AG20443 (cell line): Measurements from ENCODE around the gene APBA2.

Source experiments
- DNase-seq: peaks from one replicate; pipeline ENCODE4 v3.0.0; 2012; ENCODE audit warnings: low spot score, mixed read lengths

The APBA2 gene

DNA sequence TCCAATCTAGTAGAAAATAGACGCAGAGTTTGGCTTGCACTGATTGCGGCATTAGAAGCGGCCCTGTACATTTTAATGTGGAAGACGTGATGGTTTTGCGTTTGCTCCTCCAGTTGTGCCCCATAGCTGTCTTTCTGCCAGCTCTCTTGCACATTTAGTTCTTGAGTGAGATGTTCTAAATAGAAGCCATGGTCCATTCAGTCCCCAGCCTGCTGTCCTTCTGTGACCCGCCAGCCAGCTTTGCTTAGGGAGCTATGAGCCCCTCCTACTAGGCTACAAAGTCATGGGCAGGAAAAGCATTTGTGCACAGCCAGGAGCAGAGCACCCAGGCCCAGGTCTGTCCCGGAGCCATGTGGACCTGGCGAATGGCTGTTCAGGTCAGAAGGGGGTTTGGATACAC, 50.3 kb downstream of the APBA2 start:
- DNase-seq, result no peak

DNA sequence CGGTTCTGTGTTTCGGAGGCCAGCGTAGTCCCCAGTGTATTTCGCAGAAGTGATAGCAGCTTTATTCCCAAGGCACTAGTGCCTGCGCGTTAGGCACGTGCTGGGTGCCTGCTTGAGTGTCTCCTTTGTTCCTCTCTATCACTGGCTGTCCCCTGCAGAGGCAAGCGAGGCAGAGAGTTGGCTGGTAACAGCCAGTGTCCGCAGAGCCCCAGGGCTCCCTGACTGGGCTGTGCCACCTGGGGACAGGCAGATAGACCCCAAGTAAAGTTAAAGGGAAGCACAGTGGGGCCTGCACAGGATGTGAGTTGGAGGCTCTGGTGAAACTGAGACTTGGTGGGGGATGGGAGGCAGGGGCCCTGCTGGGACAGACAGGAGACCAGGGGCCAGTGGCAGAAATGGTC, 50.7 kb downstream of the APBA2 start:
- no peak for DNase-seq

DNA sequence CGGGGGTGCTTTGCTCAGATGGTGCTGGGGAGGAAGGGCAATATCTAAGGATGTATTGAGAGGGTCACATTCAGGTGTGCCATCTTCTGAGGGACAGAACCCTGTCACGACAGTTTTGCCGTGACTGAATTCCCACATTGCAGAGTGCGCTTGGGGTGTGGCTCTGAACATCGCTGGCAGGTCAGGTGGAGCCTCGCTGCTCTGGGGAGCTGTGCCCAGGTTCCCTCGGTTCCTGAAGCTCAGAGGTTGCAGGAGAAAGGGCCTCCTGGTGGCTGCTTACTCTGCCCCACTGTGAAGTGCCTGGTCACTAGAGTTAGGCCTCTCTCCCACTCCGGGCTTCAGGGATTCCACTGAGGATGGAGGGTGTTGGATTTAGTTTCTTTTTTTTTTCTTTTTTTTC, 51.5 kb downstream of the APBA2 start:
- DNase-seq, result no peak

DNA sequence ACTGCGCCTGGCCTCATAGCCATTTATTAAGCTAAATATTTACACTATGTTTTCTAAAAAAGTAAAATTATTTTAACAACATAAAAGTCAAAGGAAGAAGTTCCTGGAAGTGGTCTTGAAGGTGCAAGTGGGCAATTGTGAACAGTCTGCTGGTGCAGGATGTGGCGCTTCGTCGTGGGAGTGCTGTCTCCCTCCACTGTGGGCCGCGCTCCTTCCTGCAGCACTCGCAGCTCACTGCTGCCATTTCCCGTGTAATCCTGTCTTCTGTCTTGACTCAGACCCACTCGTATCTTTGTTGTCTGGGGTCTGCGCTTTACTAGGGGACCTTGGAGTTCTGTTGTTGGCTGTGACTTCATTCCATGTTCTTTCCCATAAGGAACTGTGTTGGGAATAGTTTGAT, 56.3 kb downstream of the APBA2 start:
- no peak for DNase-seq

DNA sequence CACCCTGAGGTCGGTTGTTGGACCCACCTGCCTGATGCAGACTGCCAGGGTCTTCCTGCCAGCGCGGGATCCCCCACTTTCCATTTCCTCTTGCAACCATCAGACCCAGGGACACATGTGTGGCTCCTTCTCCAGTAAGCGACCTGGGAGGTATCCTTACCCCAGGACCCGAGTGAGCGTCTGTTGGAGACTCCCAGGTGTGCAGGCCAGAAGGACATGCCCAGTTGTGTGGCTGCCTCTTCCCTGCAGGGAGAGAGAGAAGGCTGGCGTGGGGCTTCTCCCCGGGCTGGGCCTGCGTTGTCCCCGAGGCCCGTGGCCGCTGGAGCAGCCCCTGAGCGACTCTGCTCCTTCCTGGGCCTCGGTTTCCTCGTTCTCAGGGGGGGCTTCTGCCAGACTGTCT, 56.8 kb downstream of the APBA2 start:
- no peak for DNase-seq

DNA sequence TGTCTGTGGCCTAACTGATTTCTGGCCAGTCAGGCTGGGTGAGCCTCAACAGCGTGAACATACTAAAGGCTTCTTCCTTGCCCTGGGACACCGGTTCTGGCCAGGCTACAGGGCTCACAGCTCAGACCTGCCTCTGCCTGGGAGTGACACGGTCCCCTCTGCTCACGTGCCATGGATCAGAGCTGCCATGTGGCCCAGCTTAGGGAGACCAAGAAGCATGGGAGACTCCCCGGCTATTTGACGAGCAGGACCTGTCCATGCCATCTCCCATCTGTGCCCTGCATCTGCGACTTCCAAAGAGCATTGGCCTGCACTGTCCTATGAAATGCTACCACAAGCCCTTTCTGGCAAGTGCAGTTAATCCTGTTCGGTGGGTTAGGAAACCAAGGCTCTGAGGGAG, 57.4 kb downstream of the APBA2 start:
- DNase-seq, result no peak

DNA sequence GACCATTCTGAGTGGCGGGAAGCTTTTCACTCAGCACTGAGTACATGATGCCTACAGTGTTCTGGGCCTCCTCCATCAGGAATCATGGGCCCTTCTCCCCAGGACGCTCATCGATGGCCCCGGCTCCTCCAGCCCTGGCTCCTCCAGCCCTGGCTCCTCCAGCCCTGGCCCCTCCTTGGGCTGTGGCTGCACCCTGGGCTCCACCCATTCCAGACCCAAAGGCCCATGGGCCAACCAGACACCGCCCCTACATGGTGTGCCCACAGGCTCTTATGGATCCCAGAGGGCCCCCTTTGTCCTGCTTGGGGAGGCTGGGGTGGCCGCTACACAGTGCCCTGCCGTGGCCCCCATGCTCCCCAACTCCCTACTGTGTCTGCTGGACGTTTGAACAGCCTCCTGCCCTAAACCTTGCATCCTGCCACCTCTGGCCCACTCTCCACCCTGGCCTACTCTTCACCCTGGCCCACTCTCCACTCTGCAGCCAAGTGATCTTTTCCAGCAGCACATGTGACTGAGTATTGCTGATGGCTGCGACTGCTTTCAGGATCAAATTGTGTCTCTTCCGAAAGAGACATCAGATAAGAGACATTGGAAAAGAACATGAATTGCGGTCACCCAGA, 57.9 kb downstream of the APBA2 start:
- no peak for DNase-seq

DNA sequence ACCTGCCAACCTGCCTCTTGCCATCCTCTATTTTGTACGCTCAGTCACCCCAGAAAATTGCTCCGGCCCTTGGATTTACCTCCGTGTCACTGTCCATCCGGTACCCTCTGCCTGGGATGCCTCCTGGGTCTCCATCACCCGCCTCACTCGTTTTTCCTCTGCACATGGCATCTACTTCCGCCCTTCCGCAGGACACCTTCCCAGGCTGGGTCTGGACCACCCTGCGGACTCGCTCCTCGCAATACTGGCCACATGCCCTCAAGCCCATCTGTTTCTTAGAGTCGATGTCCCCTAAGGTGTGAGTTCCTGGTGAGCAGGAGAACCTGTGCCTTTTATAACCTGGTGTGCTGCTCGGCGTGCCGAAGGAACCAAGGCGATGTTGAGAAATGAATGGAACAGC, 58.5 kb downstream of the APBA2 start:
- no peak for DNase-seq

DNA sequence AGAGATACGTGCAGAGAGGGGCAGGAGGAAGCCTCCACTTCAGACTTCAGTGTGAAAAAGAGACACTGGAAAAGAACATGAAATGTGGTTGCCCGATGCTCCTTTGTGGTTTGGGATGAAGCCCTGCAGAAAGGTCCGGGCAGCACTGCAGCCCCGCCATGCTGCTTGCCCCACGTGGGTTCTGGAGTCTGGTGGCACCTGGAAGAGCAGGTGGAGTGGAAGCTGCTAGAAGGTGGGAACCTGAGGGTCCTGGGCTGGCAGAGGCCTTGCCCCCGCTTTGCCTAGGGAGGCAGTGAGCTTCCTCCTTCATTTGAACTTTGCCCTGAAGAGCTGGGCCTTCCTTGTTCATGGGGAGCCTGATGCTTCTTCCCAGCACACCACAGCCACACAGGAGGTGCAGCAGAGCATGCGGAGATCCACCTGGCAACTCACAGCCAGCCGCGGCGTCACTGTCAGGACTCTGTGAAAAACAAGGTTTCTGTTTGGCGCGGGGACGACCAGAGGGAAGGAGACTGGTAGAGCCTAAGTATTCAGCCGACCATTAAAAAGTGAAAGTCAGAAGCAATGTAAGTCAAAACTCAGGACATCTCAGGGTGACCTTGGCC, 59.0 kb downstream of the APBA2 start:
- no peak for DNase-seq

DNA sequence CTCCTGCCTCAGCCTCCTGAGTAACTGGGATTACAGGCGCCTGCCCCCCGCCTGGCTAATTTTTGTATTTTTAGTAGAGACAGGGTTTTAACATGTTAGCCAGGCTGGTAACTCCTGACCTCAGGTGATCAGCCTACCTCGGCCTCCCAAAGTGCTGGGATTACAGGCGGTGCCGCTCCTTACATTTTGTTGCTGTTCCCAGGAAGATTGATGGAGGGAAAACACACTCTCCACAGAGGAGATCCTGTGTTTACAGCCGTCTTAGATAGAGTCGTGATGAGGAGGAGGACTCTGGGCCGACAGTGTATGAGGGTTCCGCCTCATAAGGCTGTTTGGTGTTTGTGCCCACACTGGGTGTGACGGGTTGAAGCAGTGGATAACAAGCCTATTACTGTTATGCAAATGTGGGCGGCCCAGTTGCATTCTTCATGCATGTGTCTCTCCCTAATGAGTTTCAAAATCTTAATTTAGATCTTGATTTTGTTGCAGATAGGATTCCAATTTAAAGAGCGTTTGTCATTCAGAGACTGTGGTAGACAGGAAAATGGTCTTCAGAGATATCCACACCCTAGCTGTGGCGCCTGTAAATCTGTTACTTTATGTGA, 60.0 kb downstream of the APBA2 start:
- no peak for DNase-seq

DNA sequence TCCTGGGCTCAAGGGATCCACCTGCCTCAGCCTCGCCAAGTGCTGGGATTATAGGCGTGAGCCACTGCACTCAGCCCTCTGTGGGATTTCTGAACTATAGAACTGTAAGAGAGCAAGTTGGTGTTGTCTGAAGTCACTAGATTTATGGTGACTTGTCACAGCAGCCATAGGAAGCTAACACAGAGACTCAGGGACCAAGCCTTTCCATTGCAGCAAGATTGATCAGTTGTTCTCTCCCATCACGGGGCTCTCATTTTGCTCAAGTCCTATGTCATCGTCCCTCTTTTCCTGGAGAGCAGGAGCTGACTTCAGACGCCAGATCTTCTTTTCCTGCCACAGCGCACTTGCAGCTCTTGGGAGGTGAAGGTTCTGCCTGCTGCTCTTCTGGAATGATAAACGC, 61.0 kb downstream of the APBA2 start:
- DNase-seq, result no peak

DNA sequence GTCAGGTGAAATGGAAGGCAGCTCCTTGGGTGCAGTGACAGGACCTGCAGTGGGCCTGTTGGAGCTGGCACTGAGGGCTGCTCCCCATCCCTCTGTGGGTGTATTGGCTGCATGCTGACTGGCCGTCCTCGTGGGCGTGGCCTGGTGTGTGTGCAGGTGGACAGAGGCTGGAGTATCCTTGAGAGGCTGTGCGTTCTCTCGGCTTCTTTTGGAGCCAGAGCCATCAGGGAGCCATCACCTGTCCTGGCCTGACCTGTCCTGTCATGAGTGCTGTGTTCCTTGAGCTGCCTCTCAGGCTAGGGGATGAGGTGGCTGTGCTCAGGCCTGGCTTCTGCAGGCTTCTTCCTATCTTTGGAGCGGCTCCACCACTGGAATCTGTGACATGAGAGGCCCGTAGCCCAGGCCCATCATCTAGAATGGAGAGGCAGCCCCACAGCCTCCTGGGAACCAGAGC, 61.5 kb downstream of the APBA2 start:
- no peak for DNase-seq

DNA sequence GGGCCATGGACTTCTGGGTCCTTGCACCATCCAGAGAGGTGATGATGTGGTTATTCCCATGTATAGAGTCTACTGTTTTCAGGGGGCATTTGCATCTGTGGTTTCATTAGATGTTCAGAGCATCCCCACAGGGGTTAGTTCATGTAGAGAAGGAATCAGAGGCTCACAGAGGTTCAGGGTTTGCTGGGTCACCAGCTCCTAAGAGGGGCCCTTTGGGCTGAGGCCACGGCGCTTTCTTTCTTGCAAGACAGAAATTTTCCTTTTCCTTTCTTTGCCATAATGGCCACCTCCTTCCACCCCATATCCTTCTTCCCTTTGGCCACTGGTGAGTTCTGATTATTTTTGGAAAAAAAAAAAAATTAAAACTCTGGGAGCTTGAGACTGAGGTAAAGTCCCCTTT, 62.3 kb downstream of the APBA2 start:
- DNase-seq, result no peak

DNA sequence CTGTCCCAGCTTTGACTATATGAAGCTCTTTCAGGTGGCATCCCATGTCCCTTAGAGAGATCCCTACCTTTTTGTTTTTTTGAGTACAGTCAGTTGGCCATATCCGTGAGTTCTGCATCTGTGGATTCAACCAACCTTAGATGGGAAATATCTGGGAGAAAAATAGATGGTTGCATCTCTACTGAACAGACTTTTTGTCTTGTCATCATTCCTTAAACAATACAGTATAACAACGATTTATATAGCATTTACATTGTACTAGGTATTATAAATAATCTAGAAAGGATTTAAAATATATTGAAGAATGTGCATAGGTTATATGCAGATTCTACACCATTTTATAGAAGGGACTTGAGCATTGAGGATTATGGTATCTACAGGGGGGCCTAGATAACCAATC, 65.1 kb downstream of the APBA2 start:
- DNase-seq, result no peak

DNA sequence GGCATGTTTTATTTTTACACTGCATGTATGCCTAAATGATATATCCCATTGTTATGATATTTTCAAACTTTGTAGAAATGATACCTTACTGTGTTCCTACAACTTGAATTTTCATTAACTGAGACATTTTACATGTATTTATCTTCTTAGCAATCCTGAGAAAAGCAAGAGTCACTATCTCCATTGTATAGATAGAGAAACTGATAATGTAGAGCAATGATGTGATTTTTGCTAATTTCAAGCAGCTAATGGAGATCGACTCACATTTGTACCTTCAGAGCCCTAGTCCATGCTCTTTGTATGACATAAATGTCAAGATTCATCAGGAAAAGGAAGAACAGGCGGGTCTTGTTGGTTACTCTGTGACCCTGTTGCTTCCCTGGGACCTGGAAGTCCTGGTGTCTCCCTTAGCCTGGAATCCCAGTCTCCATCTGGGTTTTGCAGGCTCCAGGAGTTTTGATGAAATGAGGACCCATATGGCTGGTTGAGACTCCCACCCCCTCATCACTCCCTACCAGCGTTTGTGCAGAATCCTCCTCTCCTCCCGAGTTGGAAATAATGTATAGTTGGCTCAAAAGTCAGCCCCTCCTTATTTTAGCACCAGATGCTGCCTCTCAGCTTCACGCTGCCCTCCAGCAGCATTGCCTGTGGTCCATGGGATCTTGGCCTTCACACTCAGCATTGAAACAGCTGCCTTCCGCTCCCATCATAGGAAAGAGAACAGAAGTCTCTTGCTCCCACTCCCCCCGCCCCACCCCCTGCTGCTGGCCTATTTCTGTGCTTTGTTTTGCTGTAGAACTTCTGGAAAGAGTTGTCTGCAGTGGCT, 67.1 kb downstream of the APBA2 start:
- no peak for DNase-seq

DNA sequence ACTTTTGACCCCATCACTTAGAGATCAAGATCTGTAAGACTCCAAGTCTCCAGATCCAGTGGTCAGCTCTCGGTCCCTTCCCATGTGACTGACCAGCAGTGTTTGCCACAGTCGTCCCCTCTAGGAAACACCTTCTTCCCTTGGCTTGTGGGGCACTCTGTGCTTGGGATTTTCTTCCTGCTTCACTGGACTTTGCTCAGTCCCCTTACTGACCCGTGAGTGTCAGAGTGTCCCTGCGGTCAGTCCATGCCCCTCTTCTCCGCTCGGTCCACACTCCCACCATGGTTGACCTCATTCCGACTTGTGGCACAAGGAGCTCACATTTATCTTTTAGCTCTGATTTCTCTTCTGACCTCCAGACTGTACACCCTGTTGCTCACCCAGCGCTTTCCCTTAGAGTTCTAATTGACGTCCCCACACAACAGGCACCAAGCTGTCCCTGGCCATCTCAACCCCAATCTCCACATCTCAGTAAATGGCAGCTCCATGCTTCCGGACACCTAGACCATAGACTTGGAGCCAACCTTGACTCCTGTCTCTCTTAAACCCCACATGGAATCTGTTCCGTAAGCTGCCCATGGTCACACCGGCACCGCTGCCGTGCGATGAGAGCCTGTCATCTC, 67.9 kb downstream of the APBA2 start:
- DNase-seq, result no peak

DNA sequence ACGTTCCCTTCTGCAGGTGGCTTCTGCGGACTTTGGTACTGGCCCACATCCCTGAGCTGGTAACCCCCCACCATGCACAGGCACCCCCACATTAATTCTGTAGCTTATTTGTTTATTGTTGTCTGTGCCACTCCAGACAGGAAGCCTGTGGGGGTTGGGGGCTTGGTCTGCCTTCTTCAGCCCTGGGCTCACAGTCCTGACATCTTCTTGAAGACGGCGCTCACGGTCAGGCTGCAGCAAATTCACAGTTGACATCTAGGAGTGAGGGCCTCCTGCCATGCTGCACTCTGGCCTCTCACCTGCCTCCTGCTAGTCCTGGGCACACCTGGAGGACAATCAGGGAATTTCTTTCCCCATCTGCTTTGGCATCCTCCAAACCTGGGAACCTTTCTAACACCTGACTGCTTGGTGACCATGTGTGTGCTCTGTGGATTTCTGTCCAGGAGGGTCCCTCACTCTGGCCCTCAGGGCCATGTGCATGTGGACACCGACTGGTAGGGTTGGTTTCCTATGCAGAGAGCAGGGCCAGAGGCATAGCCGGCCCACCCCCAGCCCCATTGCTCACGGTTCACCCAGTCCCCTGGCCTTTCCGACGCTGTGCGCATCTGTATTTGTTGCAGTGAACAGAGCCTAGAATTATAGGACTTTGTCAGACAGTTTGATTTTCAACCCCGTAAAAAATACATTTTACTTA, 68.8 kb downstream of the APBA2 start:
- DNase-seq, result no peak

DNA sequence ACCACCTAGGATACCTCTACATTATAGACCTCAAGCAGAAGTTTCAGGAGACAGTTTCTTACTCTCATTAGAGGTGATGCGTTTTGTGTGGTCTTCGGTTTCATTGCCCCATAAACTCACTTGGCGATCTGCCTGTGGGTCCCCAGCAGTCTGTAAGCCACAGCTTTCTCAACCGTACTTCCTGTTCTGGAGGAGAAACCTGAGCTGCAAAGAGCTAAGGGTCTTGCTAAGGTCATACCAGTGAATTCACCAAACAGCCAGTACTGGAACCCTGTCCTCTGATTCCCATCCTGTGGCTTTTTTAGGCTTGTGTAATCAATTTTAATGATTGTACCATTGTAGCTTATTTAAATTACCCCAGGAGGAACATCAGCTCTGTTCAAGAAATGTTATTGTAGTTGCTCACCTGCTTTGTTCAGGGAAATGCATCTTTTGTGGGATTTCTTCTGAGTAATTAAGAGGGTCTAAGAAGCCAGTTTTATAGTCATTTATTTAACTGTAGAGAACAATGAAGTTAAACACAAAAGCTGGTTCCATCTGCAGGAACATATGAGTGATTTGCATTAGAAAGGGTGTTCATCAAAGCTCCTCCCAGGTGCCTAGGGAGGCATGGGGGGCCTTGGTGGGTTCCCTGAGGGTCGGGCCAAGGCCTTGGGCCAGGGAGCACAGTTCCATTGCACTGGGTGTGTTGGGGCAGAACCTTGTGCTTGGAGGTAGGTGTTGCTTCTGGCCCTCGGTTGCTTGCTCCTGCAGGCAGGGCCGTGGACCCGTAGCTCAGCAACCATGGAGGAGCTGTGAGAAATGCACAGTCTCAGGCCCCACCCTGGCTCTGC, 69.6 kb downstream of the APBA2 start:
- DNase-seq, result no peak

DNA sequence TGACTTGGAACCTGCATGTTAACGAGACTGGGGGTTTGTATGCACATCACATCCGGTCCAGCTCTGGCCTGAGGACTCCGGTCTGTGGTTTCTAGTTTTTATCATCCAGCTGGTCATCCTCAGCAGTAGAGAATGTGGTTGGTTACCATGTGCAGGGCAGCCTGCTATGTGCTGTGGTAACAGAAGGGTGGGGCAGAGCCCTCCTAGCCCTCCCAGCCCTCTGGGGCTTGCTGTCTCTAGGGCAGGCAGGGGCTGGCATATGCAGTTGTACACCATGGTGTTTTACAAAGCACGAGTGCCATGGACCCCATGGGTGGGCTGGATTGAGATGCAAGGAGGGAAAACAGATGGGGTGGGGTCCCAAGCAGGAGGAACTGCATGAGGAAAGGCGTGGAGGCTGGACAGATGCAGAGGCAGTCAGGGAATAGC, 70.2 kb downstream of the APBA2 start:
- DNase-seq, result no peak

DNA sequence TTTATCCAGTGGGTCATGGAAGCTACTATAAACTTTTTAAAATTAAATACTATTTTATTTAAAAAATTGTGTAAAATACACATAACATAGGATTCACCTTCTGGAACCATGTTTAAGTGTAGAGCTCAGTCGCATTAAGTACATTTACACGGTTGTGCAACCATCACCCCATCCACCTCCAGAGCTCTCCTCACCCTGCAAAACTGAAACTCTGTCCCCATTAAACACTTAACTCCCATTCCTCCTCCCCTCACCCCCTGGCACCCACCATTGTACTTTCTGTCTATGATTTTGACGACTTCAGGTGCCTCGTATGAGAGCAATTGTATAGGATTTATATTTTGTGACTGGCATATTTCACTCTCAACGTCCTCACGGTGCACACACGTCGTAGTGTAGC, 70.7 kb downstream of the APBA2 start:
- no peak for DNase-seq
